Right lobe of liver (tissue), 6 donors: Measurements from ENCODE around the gene AP3S2. TPM values are rescaled to one million over a fixed set of nuclear protein-coding genes. Genes with fewer than 3 reads are reported as not detected.

Experiments
- ATAC-seq, 4 donors: fragments of 200-7000 bp; cut with Tn5 transposase; one replicate each; pipeline ENCODE4 v1.9.1; 2020; ENCODE audit warnings: mild to moderate bottlenecking in 4 of 4, moderate library complexity in 4 of 4
- DNase-seq, 3 donors: peaks; one replicate each; pipeline ENCODE4 v3.0.0-alpha.2; 2020
- H3K27ac ChIP-seq, 3 donors: fragments of 200-600 bp; one replicate each; pipeline ENCODE4 v1.8.0; 2022
- H3K27me3 ChIP-seq, 2 donors: fragments of 200-600 bp; one replicate each; pipeline ENCODE4 v1.8.0; 2022
- H3K36me3 ChIP-seq, 4 donors: fragments of 200-600 bp; sonication (generic) in 1 of 4; one replicate each; pipeline versions ENCODE4 v1.5.1 to v1.8.0; 2017 to 2022; ENCODE audit warnings: control low read depth in 1 of 4
- H3K4me1 ChIP-seq, 4 donors: fragments of 200-600 bp; sonication (generic) in 1 of 4; one replicate each; pipeline versions ENCODE4 v1.5.1 to v1.8.0; 2017 to 2022; ENCODE audit warnings: control low read depth in 1 of 4
- H3K4me3 ChIP-seq, 3 donors: fragments of 200-600 bp; one replicate each; pipeline ENCODE4 v1.8.0; 2022
- H3K9me3 ChIP-seq, 4 donors: fragments of 200-600 bp; sonication (generic) in 1 of 4; one replicate each; pipeline versions ENCODE4 v1.5.1 to v1.8.0; 2017 to 2022; ENCODE audit warnings: control low read depth in 1 of 4
- CTCF ChIP-seq, 4 donors: fragments of 200-600 bp in 3 of 4; fragments of 450-650 bp in 1 of 4; IDR thresholded peaks; one replicate each; pipeline versions ENCODE4 v1.5.1 to v1.8.0; 2016 to 2022; ENCODE audit warnings: antibody characterized with exemption in 4 of 4, mild to moderate bottlenecking in 2 of 4
- POLR2A ChIP-seq: fragments of 450-650 bp; IDR thresholded peaks from one replicate; pipeline ENCODE4 v1.6.1; 2017; ENCODE audit warnings: antibody characterized with exemption, mild to moderate bottlenecking
- WGBS: methylation state at CpG from one replicate; pipeline ENCODE4 v1.1.6; 2018; ENCODE audit warnings: low coverage, low lambda C conversion rate; ENCODE audit not compliant: insufficient coverage; ENCODE audit errors: missing lambda C conversion rate; 5-methylcytosine and 5-hydroxymethylcytosine counted together
- intact Hi-C, 2 donors: fragments of 100-400 bp; cut with DNase I; formaldehyde crosslinking; loops; one replicate each; pipeline versions ENCODE4 v1.11.2 to v1.14.1; 2022
- total RNA-seq, 6 experiments: library from RNA; depleted of rRNA in 2 of 6; stranded (reverse); fragments of >200 nt in 2 of 6; fragmentation: NEBNext Ultra II Directional in 3 of 6; extraction: Animal tissue kit (Norgen Biotek cat#: 25700) in 3 of 6; gene quantifications; one replicate each; pipeline versions ENCODE4 v1.1.0 to v1.2.4, GENCODE V29; 2016 to 2023
- donor health status: DM: no; HTN: yes; CAD: no.
- donor health status: DM: no; HTN: no; CAD: no.
- donor health status: DM: no; HTN: no; CAD: no.
- donor health status: DM: no; HTN: yes; CAD: no.
- donor health status: DM: no; HTN: yes; CAD: no.

The AP3S2 gene
- total RNA-seq, 6 experiments from 2014 or later: 23.2 to 45.7 (median 27.2) TPM

- ATAC-seq (no peak), DNase-seq (no peak)
- Histone ChIP-seq H3K27me3 (no peaks in the 10 kb centered on the region), H3K36me3 (peaks cover 0 to 13% (median 6%) of the 10 kb centered on the region in 4 donors), H3K4me3 (no peak overlapping the region), H3K27ac (no peak overlapping the region), H3K4me1 (peaks cover 0 to 23% (median 4%) of the 10 kb centered on the region in 4 donors), H3K9me3 (no peaks in the 10 kb centered on the region)
- intact Hi-C loops: no loop called here
- WGBS: 92% methylated on average over 3 of the region's 3 CpGs
- no peak for TF ChIP-seq POLR2A
- no peak for TF ChIP-seq CTCF (IDR thresholded peaks at IDR 0.05)
Measured at GRCh38 chr15:89852342-89852995, 41.3 kb downstream of the AP3S2 start.

- Histone ChIP-seq H3K27ac (peak overlapping the region in 1 of 3 donors; percentile 23), H3K27me3 (no peaks in the 10 kb centered on the region), H3K9me3 (no peaks in the 10 kb centered on the region), H3K4me3 (no peak overlapping the region), H3K36me3 (peaks cover 0 to 13% (median 6%) of the 10 kb centered on the region in 4 donors), H3K4me1 (peaks cover 0 to 17% (median 1%) of the 10 kb centered on the region in 4 donors)
- intact Hi-C loops: no loop called here
- peak in 2 of 4 donors; percentile 25 to 33 for ATAC-seq
- WGBS: 80% methylated on average over 5 of the region's 5 CpGs
- TF ChIP-seq POLR2A (no peak), CTCF (IDR thresholded peaks at IDR 0.05) (no peak)
- no peak for DNase-seq
Measured at GRCh38 chr15:89851673-89852341, 42.0 kb downstream of the AP3S2 start.

GRCh38 chr15:89848970-89849292, 44.9 kb downstream of the AP3S2 start:
- no peak overlapping the region for H3K4me3 ChIP-seq
- peaks cover 0 to 21% (median 2%) of the 10 kb centered on the region in 4 donors for H3K4me1 ChIP-seq
- 75% methylated on average over 2 of the region's 2 CpGs for WGBS
- DNase-seq: no peak
- peaks cover 0 to 13% (median 6%) of the 10 kb centered on the region in 4 donors for H3K36me3 ChIP-seq
- no peaks in the 10 kb centered on the region for H3K9me3 ChIP-seq
- no peaks in the 10 kb centered on the region for H3K27me3 ChIP-seq
- intact Hi-C loops: no loop called here
- ATAC-seq: no peak
- TF ChIP-seq POLR2A (no peak), CTCF (IDR thresholded peaks at IDR 0.05) (no peak)
- H3K27ac ChIP-seq: peak overlapping the region in 1 of 3 donors; percentile 7

GRCh38 chr15:89847101-89847500, 46.7 kb downstream of the AP3S2 start:
- no peak for DNase-seq
- Histone ChIP-seq H3K27ac (no peak overlapping the region), H3K9me3 (no peaks in the 10 kb centered on the region), H3K36me3 (peaks cover 0 to 11% (median 4%) of the 10 kb centered on the region in 4 donors), H3K27me3 (no peaks in the 10 kb centered on the region), H3K4me3 (no peak overlapping the region), H3K4me1 (peaks cover 0 to 16% (median 2%) of the 10 kb centered on the region in 4 donors)
- WGBS: 66% methylated on average over 2 of the region's 2 CpGs
- intact Hi-C loops: no loop called here
- no peak for ATAC-seq
- TF ChIP-seq POLR2A (no peak), CTCF (IDR thresholded peaks at IDR 0.05) (no peak)
